Muscle of leg (tissue), 11 donors: ENCODE results near the gene HPS1. TPM values are rescaled to one million over a fixed set of nuclear protein-coding genes. Genes with fewer than 3 reads are reported as not detected.

Experiments
- DNase-seq: peaks from one replicate; pipeline ENCODE4 v3.0.0; 2013
- H3K27ac ChIP-seq: one replicate; pipeline ENCODE4 v1.5.1; 2013; ENCODE audit warnings: mild to moderate bottlenecking, low read length, control low read depth
- H3K27me3 ChIP-seq: one replicate; pipeline ENCODE4 v1.6.1; 2013; ENCODE audit warnings: low read length; ENCODE audit not compliant: control insufficient read depth, insufficient read depth
- H3K36me3 ChIP-seq: one replicate; pipeline ENCODE4 v1.6.1; 2013; ENCODE audit warnings: low read length; ENCODE audit not compliant: control insufficient read depth, insufficient read depth
- H3K4me1 ChIP-seq: one replicate; pipeline ENCODE4 v1.6.1; 2013; ENCODE audit warnings: low read length; ENCODE audit not compliant: control insufficient read depth, insufficient read depth
- H3K4me3 ChIP-seq: one replicate; pipeline ENCODE4 v1.5.1; 2013; ENCODE audit warnings: low read length, control low read depth
- H3K9me3 ChIP-seq: replicated peaks from 2 replicates; pipeline ENCODE4 v1.6.1; 2013; ENCODE audit warnings: low read depth, low read length; ENCODE audit not compliant: control insufficient read depth
- whole genome bisulfite sequencing: methylation state at CpG from one replicate; pipeline ENCODE4 v1.1.5; 2013; ENCODE audit warnings: missing lambda C conversion rate; ENCODE audit not compliant: insufficient coverage; 5-methylcytosine and 5-hydroxymethylcytosine counted together
- polyA plus RNA-seq, 8 donors: library from polyadenylated mRNA; unstranded; fragments of 120-200 nt; gene quantifications; one replicate each; pipeline versions ENCODE4 v1.2.1 to v1.2.3, GENCODE V29; 2013; ENCODE audit warnings: inconsistent platforms in 1 of 8, low replicate concordance in 1 of 8; ENCODE audit not compliant: insufficient read length in 8 of 8, insufficient read depth in 1 of 8
- total RNA-seq: library from RNA; stranded (reverse); fragments of 120-200 nt; gene quantifications from one replicate; pipeline ENCODE4 v1.2.4, GENCODE V29; 2013

HPS1 gene
- total and polyA plus RNA-seq, 9 donors = 9.7 to 24.3 (median 16.0) TPM

DNA sequence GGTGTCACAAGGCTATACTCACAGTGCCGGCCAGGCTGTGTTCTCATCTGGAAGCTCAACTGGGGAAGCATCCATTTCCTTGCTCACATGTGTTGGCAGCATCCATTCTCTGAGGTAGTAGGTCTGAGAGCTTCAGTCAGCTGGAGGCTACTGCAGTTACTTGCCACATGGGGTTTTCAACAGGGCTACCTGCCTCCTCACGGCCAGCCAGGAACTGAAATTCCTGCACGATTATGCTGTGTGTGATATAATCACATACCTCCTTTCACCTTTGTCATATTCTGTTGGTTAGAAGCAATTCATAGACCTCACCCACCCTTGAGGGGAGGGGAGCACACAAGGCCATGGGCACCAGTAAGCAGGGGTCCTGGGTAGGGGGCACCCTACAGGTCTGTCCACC is 69.2 kb downstream of the HPS1 start:
- H3K4me1 ChIP-seq = no peaks in the 10 kb centered on the region
- no peaks in the 10 kb centered on the region for H3K36me3 ChIP-seq
- H3K4me3 ChIP-seq = no peak overlapping the region
- no peak overlapping the region for H3K27ac ChIP-seq
- peaks cover 6% of the 10 kb centered on the region for H3K9me3 ChIP-seq
- DNase-seq = no peak
- H3K27me3 ChIP-seq = peaks cover 2% of the 10 kb centered on the region
- WGBS = no CpG with 5 or more reads among the region's 3 CpGs

DNA sequence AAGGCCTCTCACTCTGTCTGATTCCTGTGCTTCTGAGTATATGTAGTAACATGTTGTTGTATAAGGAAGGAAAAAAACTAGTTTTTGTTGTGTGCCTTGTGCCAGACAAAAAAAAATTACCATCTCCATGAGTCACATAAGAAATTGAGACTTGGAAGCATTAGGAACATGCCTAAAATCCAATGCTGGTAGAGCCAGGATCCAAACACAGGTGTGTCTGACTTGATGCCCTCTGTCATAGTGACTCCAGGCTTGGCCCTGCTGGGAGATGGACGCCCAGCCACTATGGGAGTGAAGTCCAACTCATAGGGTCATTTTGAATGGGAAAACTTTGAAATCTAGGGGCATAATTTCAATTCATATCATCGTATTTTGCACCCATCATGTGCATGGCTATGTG is 69.7 kb downstream of the HPS1 start:
- peaks cover 6% of the 10 kb centered on the region for H3K9me3 ChIP-seq
- peaks cover 2% of the 10 kb centered on the region for H3K27me3 ChIP-seq
- H3K4me3 ChIP-seq = no peak overlapping the region
- H3K36me3 ChIP-seq = no peaks in the 10 kb centered on the region
- no peak for DNase-seq
- WGBS = 60% methylated on average over 1 of the region's 2 CpGs
- H3K27ac ChIP-seq = no peak overlapping the region
- H3K4me1 ChIP-seq = no peaks in the 10 kb centered on the region

GRCh38 chr10:98376485-98376884 is 70.2 kb downstream of the HPS1 start:
- Histone ChIP-seq H3K4me3 (no peak overlapping the region), H3K4me1 (no peaks in the 10 kb centered on the region), H3K27ac (no peak overlapping the region), H3K9me3 (peaks cover 6% of the 10 kb centered on the region), H3K36me3 (no peaks in the 10 kb centered on the region), H3K27me3 (peaks cover 2% of the 10 kb centered on the region)
- DNase-seq = no peak
- no CpG with 5 or more reads among the region's 1 CpG for WGBS

GRCh38 chr10:98374217-98374985 is 72.3 kb downstream of the HPS1 start:
- H3K27me3 ChIP-seq = peaks cover 4% of the 10 kb centered on the region
- H3K4me1 ChIP-seq = no peaks in the 10 kb centered on the region
- H3K9me3 ChIP-seq = peaks cover 6% of the 10 kb centered on the region
- no peaks in the 10 kb centered on the region for H3K36me3 ChIP-seq
- no peak overlapping the region for H3K27ac ChIP-seq
- no peak for DNase-seq
- no peak overlapping the region for H3K4me3 ChIP-seq
- 34% methylated on average over 3 of the region's 8 CpGs for WGBS

- Histone ChIP-seq H3K4me1 (no peaks in the 10 kb centered on the region), H3K4me3 (no peak overlapping the region), H3K27me3 (peaks cover 4% of the 10 kb centered on the region), H3K27ac (no peak overlapping the region), H3K9me3 (peaks cover 6% of the 10 kb centered on the region), H3K36me3 (no peaks in the 10 kb centered on the region)
- WGBS = 71% methylated on average over 1 of the region's 12 CpGs
- no peak for DNase-seq
Measured at GRCh38 chr10:98373260-98374040, 73.3 kb downstream of the HPS1 start.

DNA sequence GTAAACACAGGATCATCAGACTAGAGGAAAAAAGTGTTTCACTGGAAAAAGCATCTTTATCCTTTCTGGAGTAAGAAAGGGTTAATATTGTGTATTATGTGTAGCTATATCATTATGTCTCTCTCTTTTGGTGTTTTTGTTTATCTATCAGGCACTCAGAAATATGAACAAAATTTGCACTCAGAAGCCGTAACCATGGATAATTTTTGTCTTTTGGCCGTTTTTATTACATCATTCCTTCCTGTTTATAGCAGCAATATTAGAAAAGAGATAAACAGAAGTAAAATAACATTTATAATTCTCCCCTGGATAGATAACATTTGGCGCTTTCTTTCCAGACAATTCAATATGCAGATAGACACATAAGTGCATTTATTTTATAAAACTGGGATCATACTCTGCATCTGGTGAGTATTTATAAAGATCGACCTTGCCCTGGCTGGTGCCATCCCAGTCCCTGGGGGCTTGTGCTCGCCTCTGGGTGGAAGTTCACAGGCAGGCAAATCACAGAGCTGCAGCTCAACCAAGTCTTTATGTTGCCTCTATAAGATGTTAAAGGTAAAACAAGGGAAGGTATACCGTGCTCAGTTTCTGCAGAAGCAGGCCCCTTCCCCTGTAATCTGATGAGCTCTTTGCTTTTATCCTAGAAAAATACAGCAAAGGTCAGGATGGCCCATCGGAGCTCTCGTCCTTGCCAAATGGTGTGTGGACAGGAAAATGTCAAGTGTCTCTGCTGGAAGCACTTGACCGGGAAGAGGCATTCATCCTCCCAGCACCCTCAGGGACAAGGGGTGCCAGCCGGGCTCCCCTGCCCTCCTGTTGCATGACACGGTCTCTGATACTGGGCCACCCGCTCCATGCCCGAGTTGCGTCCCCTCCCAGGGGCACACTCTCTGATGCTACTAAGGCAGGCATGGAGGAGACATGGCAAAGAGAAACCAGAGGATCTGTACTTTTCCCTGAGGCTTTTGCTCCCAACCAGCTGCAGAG is 75.6 kb downstream of the HPS1 start:
- H3K4me3 ChIP-seq = no peak overlapping the region
- 79% methylated on average over 7 of the region's 14 CpGs for WGBS
- peaks cover 6% of the 10 kb centered on the region for H3K27me3 ChIP-seq
- peaks cover 14% of the 10 kb centered on the region for H3K4me1 ChIP-seq
- H3K36me3 ChIP-seq = no peaks in the 10 kb centered on the region
- no peak for DNase-seq
- H3K27ac ChIP-seq = no peak overlapping the region
- H3K9me3 ChIP-seq = no peaks in the 10 kb centered on the region

DNA sequence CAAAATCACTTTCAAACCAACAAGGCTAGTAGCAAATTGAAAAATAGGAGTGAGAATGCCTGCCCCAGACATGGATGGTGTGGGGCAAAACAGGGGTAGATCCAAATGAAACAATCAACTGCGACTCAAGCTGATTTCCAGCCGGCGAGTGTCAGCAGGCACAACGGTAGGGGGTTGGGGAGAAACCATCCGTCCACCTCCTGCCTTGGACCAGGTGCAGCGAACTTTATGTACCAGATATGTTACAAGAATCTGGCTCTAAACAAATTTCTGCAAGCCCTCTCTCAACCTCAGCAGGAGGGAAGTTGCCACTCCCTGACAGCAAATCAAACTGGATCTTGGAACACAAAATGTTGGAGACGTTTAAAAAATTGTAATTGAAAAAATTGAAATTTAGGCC is 76.9 kb downstream of the HPS1 start:
- Histone ChIP-seq H3K4me3 (no peak overlapping the region), H3K4me1 (peaks cover 14% of the 10 kb centered on the region), H3K36me3 (no peaks in the 10 kb centered on the region), H3K27ac (no peak overlapping the region), H3K9me3 (no peaks in the 10 kb centered on the region), H3K27me3 (peaks cover 6% of the 10 kb centered on the region)
- WGBS = 60% methylated on average over 6 of the region's 7 CpGs
- no peak for DNase-seq

DNA sequence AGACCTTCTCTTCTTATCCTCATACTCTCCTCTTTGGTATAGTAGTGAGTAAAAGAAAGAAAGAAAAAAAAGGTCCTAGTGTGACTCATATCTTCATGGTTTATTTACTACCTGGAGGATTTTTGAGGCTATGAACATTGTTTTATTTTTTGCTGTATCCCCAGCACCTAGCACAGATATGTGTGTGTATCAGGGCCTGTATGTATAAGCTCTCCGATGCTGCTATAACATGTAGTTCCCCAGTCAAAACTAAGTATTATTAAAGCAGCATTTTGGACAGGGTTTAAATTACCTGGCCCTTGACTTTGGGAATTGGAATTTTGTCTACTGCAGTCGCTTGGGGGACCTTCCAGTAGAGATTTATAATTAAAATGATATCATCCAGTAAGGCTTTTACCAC is 78.1 kb downstream of the HPS1 start:
- Histone ChIP-seq H3K4me3 (no peak overlapping the region), H3K36me3 (no peaks in the 10 kb centered on the region), H3K27me3 (peaks cover 6% of the 10 kb centered on the region), H3K4me1 (peaks cover 14% of the 10 kb centered on the region), H3K27ac (no peak overlapping the region), H3K9me3 (no peaks in the 10 kb centered on the region)
- whole genome bisulfite sequencing = no CpG with 5 or more reads among the region's 2 CpGs
- no peak for DNase-seq

DNA sequence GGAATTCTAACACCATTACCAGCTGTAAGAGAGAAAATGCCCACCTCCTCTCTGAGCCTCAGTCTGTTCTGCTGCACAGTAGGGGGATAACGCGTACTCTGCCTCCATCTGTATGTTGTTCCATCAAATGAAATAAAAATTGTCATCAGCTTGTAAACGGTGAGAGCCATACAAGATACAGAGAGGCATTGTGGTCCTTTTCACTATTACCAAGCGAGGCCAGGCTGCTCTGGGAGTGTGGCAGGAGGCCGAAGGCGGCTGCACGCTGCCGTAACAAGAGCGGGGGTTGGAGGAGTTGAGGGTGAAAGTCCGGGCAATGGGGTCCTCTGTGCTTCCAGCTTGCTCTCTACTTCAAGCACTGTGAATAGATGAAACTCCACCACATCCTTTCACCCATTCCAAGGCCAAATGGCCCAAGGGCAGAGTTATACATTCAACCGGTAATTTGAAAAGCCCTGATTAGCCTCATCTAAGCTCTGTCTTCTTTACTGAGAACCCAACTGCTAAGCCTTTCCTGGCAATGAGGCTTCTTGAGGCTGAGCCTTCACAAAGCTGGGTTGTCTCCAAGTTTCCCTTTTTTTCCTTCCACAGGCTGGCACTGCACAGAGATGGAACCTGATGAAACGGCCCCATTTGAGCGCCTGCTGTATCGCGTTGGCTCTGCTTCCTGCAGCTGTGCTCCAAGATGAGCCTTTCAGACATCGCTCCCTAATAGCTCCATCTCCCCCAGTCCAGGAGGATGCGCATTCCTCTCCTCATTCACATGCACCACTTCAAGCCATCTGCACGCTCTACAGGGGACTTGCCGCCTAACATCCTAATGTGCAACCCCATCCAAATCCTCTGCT is 78.9 kb downstream of the HPS1 start:
- Histone ChIP-seq H3K27me3 (peaks cover 4% of the 10 kb centered on the region), H3K36me3 (no peaks in the 10 kb centered on the region), H3K4me3 (no peak overlapping the region), H3K4me1 (peaks cover 14% of the 10 kb centered on the region), H3K9me3 (no peaks in the 10 kb centered on the region), H3K27ac (no peak overlapping the region)
- DNase-seq = peak; percentile 78
- 48% methylated on average over 8 of the region's 19 CpGs for WGBS
